SU-DHL-6 (cell line): ENCODE measurements around the gene NME3.

Experiments used
- EZH2phosphoT487 ChIP-seq: fragments of 200-600 bp; sonication (generic), shearing (Covaris generic); conservative IDR thresholded peaks from 2 replicates; pipeline ENCODE4 v1.6.1; 2018; ENCODE audit warnings: mild to moderate bottlenecking, antibody characterized with exemption, low read length, moderate library complexity, mixed read lengths
- TF ChIP-seq, protein P1 (sequence below): fragments of 200-600 bp; sonication (generic); IDR thresholded peaks from one replicate; pipeline ENCODE4 v1.5.1; 2017; ENCODE audit warnings: antibody characterized with exemption, mild to moderate bottlenecking, low read length, moderate library complexity; ENCODE audit not compliant: insufficient read depth, poor library complexity, severe bottlenecking

DNA sequence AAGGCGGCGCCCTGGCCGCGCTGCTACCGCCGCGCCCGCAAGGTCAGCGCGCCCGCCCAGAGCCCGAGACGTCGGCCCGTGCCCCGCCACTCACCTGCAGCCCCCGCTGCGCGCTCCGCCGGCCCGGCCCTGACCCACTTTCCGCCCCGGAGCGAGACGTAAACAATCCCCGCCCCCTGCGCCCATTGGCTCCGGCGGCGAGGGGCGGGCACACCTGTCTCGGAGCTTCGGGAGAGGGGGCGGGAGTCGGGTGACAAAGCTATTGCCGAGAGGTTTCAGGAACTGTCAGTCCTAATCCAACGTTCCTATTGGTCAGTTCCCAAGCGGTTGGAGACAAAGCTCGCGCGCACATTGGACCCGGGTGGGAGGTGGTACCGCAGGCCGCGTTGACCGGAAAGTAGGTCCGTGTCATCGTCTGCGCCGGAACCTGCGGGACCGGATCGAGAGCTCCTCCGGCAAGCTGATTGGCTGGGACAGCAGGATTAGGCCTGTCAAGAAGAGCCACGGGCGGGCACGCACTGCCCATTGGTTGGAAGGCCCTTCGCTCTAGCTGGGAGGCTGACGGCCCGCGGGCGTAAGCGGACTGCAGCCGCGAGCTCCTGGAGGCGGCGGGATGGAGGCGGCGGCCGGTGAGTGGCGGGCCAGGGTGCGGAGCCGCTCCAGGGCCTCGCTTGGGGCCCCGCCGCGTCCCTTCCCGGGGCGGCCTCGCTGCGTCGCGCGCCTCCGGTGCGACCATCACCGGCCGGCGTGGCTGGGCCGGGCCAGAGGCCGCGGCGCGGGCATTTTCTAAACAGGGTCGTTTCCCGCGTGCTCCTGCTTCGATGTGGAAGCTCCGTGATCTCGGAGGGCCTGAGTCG lies 11.3 kb upstream of the NME3 start, which contains the start of the genes NUBP2 and SPSB3:
- TF ChIP-seq, protein P1, sequence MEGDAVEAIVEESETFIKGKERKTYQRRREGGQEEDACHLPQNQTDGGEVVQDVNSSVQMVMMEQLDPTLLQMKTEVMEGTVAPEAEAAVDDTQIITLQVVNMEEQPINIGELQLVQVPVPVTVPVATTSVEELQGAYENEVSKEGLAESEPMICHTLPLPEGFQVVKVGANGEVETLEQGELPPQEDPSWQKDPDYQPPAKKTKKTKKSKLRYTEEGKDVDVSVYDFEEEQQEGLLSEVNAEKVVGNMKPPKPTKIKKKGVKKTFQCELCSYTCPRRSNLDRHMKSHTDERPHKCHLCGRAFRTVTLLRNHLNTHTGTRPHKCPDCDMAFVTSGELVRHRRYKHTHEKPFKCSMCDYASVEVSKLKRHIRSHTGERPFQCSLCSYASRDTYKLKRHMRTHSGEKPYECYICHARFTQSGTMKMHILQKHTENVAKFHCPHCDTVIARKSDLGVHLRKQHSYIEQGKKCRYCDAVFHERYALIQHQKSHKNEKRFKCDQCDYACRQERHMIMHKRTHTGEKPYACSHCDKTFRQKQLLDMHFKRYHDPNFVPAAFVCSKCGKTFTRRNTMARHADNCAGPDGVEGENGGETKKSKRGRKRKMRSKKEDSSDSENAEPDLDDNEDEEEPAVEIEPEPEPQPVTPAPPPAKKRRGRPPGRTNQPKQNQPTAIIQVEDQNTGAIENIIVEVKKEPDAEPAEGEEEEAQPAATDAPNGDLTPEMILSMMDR: no peak
- TF ChIP-seq EZH2phosphoT487: no peak
